A673 (cell line): ENCODE measurements around the gene SEBOX. TPM values are rescaled to one million over a fixed set of nuclear protein-coding genes. Genes with fewer than 3 reads are reported as not detected.

Experiments
- BruUV-seq: library from RNA; stranded (reverse); fragments of 400-500 nt; replicated peaks from 2 replicates; lab custom pipeline; 2021; lab: Mats Ljungman, UMichigan
- CTCF ChIA-PET: fragments of 300-600 bp; sonication (Branson Sonifier 250); formaldehyde crosslinking; loops from one replicate; lab custom pipeline; 2022; ENCODE audit warnings: antibody characterized with exemption; lab: Charles Lee
- POLR2A ChIA-PET: fragments of 300-600 bp; sonication (Branson Sonifier 250); formaldehyde crosslinking; loops from one replicate; lab custom pipeline; 2022; ENCODE audit warnings: antibody characterized with exemption; ENCODE audit not compliant: low non-redundant PET; lab: Charles Lee
- DNase-seq: peaks from one replicate; pipeline ENCODE4 v3.0.0-alpha.2; 2015; ENCODE audit warnings: low spot score
- H3K27ac ChIP-seq: fragments of 200-600 bp; sonication (generic); 2 replicates; pipeline ENCODE4 v1.5.1; 2016; ENCODE audit warnings: mixed run types, low read depth, mild to moderate bottlenecking, mixed read lengths, antibody characterized with exemption, low read length; ENCODE audit not compliant: poor library complexity, severe bottlenecking
- H3K27me3 ChIP-seq: fragments of 200-600 bp; sonication (generic); replicated peaks from 2 replicates; pipeline ENCODE4 v1.6.1; 2017; ENCODE audit warnings: mixed run types, low read depth, mild to moderate bottlenecking, mixed read lengths, antibody characterized with exemption, low read length; ENCODE audit not compliant: insufficient read depth, poor library complexity
- H3K36me3 ChIP-seq: fragments of 200-600 bp; sonication (generic); 2 replicates; pipeline ENCODE4 v1.6.1; 2016; ENCODE audit warnings: mixed run types, mild to moderate bottlenecking, mixed read lengths, antibody characterized with exemption, low read length; ENCODE audit not compliant: insufficient read depth, poor library complexity, severe bottlenecking
- H3K4me1 ChIP-seq: fragments of 200-600 bp; sonication (generic); 2 replicates; pipeline ENCODE4 v1.6.1; 2017; ENCODE audit warnings: mixed run types, mild to moderate bottlenecking, mixed read lengths, antibody characterized with exemption, low read length; ENCODE audit not compliant: insufficient read depth, poor library complexity, severe bottlenecking
- H3K4me3 ChIP-seq: fragments of 200-600 bp; sonication (generic); 2 replicates; pipeline ENCODE4 v1.5.1; 2016; ENCODE audit warnings: low read depth, mixed run types, mild to moderate bottlenecking, mixed read lengths, low read length; ENCODE audit not compliant: poor library complexity, severe bottlenecking
- H3K9me3 ChIP-seq: fragments of 200-600 bp; sonication (generic); 2 replicates; pipeline ENCODE4 v1.6.1; 2016; ENCODE audit warnings: mixed run types, low read depth, mild to moderate bottlenecking, mixed read lengths, antibody characterized with exemption, low read length; ENCODE audit not compliant: poor library complexity, severe bottlenecking
- EZH2 ChIP-seq: fragments of 200-600 bp; sonication (generic); IDR thresholded peaks from 2 replicates; pipeline ENCODE4 v1.6.1; 2017; ENCODE audit warnings: borderline replicate concordance, low read depth, mild to moderate bottlenecking, mixed read lengths, antibody characterized with exemption, low read length; ENCODE audit not compliant: poor library complexity, severe bottlenecking
- intact Hi-C: fragments of 100-400 bp; cut with micrococcal nuclease; formaldehyde crosslinking; loops from one replicate; pipeline ENCODE4 v1.10.0; 2022; ENCODE audit not compliant: unreplicated experiment
- total RNA-seq: library from RNA; stranded (reverse); gene quantifications from 2 replicates; pipeline ENCODE4 v1.2.3, GENCODE V29; 2021
- TF ChIP-seq, protein P1 (sequence below): fragments of 300-800, 200-600 bp; sonication (generic); conservative IDR thresholded peaks from 2 replicates; pipeline ENCODE4 v1.5.1; 2017; ENCODE audit warnings: low read depth, mild to moderate bottlenecking, antibody characterized with exemption, low read length, moderate library complexity, mixed read lengths

Gene SEBOX
- total RNA-seq, 1 experiment from 2014 or later: not detected

DNA sequence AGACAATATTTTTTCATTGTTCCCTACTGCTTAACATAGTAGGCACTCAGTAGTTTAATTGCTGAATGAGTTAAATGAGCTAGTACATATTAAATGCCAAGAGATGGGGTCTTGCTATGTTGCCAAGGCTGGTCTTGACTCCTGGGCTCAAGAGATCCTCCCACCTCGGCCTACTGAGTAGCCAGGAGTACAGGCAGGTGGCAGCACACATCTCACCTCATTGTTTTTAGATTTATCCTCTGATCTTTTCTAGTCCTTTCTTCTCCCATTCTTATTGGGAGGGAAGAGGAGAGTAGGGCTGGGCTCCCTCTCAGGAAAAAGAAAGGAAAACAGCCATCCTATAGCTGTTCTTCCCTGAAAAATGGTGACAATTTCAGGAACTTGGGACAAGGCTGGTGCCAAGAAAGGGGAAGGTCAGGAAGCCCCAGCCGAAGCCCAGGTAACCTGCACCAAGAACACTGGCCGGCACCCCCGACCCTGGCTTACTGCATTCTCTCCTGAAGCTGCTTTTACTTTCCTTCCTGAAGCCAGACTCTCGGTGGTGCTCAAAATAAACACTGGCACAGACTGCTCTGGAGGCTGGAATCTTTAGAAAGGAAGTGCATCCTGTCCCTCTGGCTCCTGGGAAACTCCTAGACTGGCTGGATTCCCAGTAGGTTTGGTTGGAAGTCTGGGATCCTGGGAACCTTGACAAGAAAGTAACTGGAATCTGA is 26.8 kb downstream of the SEBOX start:
- BruUV-seq: no TSS peak
- no peak for DNase-seq
- Histone ChIP-seq H3K36me3 (peaks cover 25% of the 10 kb centered on the region), H3K4me1 (peaks cover 11% of the 10 kb centered on the region), H3K4me3 (no peak overlapping the region), H3K27me3 (no peaks in the 10 kb centered on the region), H3K9me3 (no peaks in the 10 kb centered on the region), H3K27ac (no peak overlapping the region)
- ChIA-PET CTCF (interaction anchor here (0.5 kb wide), 1 partner anchor 207 kb away, joined by 6 read pairs; no protein-coding TSS in a partner anchor), POLR2A (no interaction called here)
- TF ChIP-seq EZH2: no peak
- TF ChIP-seq, protein P1, sequence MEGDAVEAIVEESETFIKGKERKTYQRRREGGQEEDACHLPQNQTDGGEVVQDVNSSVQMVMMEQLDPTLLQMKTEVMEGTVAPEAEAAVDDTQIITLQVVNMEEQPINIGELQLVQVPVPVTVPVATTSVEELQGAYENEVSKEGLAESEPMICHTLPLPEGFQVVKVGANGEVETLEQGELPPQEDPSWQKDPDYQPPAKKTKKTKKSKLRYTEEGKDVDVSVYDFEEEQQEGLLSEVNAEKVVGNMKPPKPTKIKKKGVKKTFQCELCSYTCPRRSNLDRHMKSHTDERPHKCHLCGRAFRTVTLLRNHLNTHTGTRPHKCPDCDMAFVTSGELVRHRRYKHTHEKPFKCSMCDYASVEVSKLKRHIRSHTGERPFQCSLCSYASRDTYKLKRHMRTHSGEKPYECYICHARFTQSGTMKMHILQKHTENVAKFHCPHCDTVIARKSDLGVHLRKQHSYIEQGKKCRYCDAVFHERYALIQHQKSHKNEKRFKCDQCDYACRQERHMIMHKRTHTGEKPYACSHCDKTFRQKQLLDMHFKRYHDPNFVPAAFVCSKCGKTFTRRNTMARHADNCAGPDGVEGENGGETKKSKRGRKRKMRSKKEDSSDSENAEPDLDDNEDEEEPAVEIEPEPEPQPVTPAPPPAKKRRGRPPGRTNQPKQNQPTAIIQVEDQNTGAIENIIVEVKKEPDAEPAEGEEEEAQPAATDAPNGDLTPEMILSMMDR: no peak
- intact Hi-C loops: no loop called here

DNA sequence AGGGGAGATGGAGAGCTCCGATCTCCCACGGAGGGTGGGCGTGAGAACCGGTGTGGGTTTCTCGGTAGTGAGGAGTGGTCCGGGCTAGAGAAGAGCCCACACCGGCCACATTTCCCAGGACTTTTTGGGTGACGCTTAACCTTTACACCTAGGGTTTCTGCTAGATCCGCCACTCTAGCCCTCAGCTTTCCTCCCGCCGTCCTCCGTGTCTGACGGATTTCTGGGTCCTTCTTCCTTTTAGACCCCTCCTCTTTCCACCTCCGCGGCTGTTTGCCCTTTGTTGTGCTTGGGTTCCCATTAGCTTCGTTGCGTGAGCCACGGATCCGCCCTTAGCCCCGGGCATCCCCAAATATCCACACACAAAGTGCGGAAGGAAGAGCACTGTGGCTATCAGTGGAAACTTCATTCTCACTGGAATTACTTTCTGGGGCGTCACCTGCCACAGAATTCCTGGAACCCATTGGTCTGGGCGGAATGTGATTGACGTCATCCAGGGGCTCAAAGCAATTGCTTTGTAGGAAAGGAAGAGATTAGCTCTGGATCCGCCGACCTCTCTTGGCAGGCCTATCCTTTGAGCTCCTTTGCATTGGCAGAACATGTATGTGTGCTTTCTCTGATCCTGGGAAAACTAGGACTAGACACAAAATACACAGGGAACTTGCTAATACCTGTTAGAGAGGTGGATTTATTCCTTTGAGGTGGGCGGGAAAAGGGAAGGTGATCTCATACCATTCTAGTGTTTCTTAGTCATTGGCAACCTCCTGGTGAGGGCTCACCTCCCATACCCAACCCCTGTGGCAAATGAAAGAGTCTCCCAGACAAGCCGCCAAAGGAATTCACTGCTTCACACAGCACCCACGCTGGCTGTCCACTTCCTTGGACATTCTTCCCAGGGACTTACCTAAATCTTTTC is 28.8 kb downstream of the SEBOX start:
- intact Hi-C loops: no loop called here
- Histone ChIP-seq H3K4me3 (peak overlapping the region; percentile 86), H3K36me3 (peaks cover 9% of the 10 kb centered on the region), H3K27ac (peak overlapping the region; percentile 81), H3K9me3 (no peaks in the 10 kb centered on the region), H3K27me3 (no peaks in the 10 kb centered on the region), H3K4me1 (peaks cover 11% of the 10 kb centered on the region)
- TSS peak; percentile 32 for BruUV-seq
- ChIA-PET CTCF (interaction anchor here (1.1 kb wide), 1 partner anchor 11 kb away, joined by 3 read pairs; no protein-coding TSS in a partner anchor), POLR2A (interaction anchor here (1.5 kb wide), 1 partner anchor 21 kb away, joined by 8 read pairs; the partner anchor contains the start of gene POLDIP2)
- TF ChIP-seq, protein P1: no peak
- TF ChIP-seq EZH2: no peak
- peak; percentile 74 for DNase-seq

DNA sequence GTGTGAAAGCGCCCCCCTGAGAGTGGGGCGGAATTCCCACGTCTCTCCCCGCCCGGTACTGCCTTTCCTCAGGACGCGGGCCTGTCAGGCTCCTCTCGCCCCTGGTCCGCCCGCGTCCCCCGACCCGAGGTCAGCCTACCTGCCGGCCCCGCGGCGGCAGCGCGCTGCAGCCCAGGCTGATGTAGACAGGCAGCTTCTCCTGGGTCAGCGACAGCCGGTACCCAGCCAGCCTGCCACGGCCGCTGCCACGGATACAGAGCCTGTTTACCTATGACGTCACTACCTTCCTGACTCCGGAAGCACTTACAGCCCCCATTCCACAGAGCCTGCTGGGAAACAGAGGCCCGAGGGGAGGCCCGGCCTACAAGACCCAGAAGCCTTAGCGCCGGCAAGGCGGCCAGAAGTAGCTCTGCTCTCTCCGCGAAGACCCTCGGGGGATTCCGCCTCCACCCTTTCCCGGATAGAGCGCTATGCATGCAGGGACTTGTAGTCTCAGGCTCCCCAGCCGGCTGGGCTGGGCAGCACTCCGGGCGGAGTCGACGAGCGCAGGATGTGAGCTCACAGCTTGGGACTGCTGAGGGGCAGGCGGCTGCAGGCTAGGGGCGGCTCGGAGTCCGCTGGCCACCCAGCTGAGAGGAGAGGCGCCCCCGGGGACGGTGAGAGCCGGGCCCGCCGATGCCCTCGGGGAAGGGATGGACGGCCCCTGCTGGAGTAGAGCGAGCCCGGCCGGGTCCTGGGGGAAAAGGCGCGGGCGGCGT is 29.6 kb downstream of the SEBOX start, which contains the start of the genes IFT20 and TNFAIP1:
Gene IFT20, minus strand, starts transcription at position 272 of the 758 bp plus-strand sequence. CDS start 3,487 bp downstream, outside the sequence.
Gene TNFAIP1, plus strand, starts transcription at position 561 of the 758 bp plus-strand sequence. CDS start 3,761 bp downstream, outside the sequence.
- no peaks in the 10 kb centered on the region for H3K27me3 ChIP-seq
- TF ChIP-seq, protein P1: no peak
- no peak for TF ChIP-seq EZH2
- no TSS peak for BruUV-seq
- intact Hi-C loops: no loop called here
- POLR2A ChIA-PET: interaction anchor here (0.9 to 1.5 kb wide), 2 partner anchors 10 to 22 kb away, joined by 3 to 8 read pairs; partner anchors contain the start of gene POLDIP2
- peak within 1 kb of the TSS; percentile 86 for H3K4me3 ChIP-seq
- peaks cover 7% of the 10 kb centered on the region for H3K36me3 ChIP-seq
- no peaks in the 10 kb centered on the region for H3K9me3 ChIP-seq
- peak; percentile 100 for DNase-seq
- peaks cover 11% of the 10 kb centered on the region for H3K4me1 ChIP-seq
- CTCF ChIA-PET: interaction anchor here (1.1 kb wide), 1 partner anchor 10 kb away, joined by 3 read pairs; no protein-coding TSS in a partner anchor
- peak within 1 kb of the TSS; percentile 81 for H3K27ac ChIP-seq
